Measurements from ENCODE around the gene RTP2. TPM values are rescaled to one million over a fixed set of nuclear protein-coding genes. Genes with fewer than 3 reads are reported as not detected.

Gene RTP2
- 0.53 TPM in 1 of 2 replicates, not detected in the other for polyA plus RNA-seq

GRCh38 chr3:187702507-187703033 lies at the start of gene RTP2:
Gene RTP2 (minus strand): TSS chr3:187702557. CDS start chr3:187702128, 429 bp downstream.

GRCh38 chr3:187745201-187746058 lies 43.1 kb upstream of the RTP2 start, which contains the start of gene BCL6:
Gene BCL6 (minus strand): TSS chr3:187745468. CDS start chr3:187733693, 11,775 bp downstream.

GRCh38 chr3:187669675-187670504 lies 32.5 kb downstream of the RTP2 start, which contains the start of gene SST:
Gene SST (minus strand): TSS chr3:187670394. CDS start chr3:187670291, 103 bp downstream.

Other genes starting within 250 kb of the RTP2 start
- gene SST, start 32.2 kb downstream of the RTP2 start, polyA plus RNA-seq = 178 TPM in 1 of 2 replicates, not detected in the other
- gene BCL6, start 42.9 kb upstream of the RTP2 start, polyA plus RNA-seq = 13.4 and 13.7 TPM in 2 replicates

Measured in Purkinje cell (primary cell).